NCI-H526 treated with DMSO at 0.1 percent for 48 hours (cell line): ENCODE data around the gene SH3BGRL.
"Not testable (repeated sequence)": the region's sequence is repeated elsewhere in the genome, so short reads cannot be mapped to it uniquely, and the experiment has no call there.

ENCODE experiments used
- DNase-seq: peaks from one replicate; lab custom pipeline; 2025; lab: John Stamatoyannopoulos, UW

Gene SH3BGRL

DNA sequence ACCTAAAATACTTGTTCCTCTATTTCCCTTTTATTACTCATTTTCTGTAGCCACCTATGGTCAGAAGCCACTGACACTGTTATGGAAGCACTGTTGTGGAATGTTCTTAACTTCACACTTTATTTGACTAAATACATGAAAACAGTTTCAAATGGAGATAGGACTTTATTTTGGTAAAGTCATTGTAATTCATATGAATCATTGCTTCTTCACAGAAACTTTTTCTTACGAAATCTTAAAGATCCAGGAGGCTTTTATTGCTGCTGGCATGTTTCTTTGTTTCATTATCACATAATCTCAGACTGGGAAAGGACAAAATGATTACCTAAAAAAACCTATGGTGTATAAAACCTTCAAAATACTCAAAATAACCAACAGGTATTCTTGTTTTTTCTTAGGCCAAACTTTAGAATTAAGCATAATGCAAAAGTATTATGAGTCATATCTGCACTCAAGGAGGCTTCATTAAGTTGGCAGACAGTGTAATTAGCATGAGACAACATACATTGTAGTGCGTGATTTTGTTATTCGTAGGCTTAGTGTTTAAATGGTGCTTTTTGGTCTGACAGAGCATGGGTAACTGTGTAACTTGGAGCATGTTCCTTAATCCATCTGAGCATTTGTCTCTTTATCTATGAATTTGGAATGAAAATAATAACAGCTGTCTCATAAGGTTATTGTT lies 58.0 kb downstream of the SH3BGRL start:
- DNase-seq, result no peak

GRCh38 chrX:81261576-81261975 lies 59.7 kb downstream of the SH3BGRL start:
- no peak for DNase-seq

- no peak for DNase-seq
Measured at GRCh38 chrX:81263059-81263458, 61.2 kb downstream of the SH3BGRL start.

DNA sequence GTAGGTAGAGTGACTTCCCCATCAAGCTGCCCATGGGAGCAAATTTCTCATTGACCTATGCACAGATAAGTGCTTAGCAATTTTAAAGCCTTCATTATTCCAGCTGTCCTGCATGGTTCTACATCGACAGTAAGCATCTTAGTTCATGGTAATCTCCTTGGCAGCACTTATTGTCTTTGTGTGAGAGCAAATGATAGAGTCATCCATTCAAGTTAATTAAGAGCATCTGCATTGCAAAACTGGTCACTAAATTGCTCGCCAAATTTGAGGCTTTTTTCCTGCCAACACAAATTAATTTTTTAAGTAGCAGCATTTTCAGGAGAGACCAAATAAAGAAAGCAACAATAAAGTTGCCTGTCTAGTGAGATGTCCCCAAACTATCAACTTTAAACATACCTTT lies 76.7 kb downstream of the SH3BGRL start:
- no peak for DNase-seq

- no peak for DNase-seq
Measured at GRCh38 chrX:81280148-81280547, 78.2 kb downstream of the SH3BGRL start.

DNA sequence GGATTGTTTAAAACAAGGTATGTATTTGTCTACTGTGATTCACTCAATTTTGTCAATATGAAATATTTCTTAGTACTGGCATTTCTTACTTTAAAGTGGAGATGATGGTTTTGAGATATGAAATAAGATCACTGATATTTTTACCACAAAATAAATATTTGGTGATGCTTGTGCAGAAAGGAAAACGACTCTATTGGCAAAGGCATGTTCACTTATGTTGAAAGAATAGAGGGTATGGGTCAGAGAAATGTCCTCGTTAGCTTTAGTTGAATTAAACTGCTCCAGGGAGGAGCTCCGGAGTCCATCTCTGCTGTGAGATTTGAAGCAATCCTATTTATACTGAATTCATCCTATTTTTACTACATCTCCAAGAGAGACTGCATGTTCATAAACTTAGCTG lies 84.2 kb downstream of the SH3BGRL start:
- no peak for DNase-seq

GRCh38 chrX:81286608-81287007 lies 84.7 kb downstream of the SH3BGRL start:
- no peak for DNase-seq

- DNase-seq, result no peak
Measured at GRCh38 chrX:81291996-81292395, 90.1 kb downstream of the SH3BGRL start.

DNA sequence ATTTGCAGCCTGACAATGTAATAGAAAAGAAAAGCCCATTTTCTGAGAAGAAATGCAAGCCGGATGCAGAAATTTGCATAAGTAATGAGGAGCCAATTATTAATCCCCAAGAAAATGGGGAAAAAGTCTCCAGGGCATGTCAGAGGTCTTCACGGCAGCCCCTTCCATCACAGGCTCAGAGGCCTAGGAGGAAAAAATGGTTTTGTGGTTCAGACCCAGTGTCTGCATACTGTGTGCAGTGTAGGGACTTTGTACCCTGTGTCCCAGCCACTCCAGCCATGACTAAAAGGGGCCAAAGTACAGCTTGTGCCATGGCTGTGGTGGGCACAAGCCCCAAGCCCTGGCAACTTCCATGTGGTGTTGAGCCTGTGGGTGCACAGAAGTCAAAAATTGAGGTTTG lies 92.2 kb downstream of the SH3BGRL start:
- DNase-seq, result no peak

DNA sequence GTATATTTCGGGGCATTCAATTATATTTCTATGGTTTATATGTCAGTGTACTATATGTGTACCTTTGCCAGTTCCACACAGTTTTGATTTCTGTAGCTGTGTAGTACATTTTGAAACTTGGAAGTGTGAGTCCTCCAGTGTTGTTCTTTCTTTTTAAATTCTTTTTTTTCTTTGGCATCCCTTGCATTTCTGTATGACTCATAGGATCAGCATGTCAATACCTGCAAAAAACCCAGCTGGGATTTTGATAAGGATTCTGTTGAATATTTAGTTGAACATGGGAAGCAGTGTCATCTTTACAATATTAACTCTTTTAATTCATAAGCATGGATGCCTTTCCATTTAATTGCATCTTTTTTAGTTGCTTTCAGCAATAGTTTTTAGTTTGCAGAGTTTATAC lies 100.0 kb downstream of the SH3BGRL start:
- DNase-seq, result no peak

GRCh38 chrX:81304563-81304962 lies 102.7 kb downstream of the SH3BGRL start:
- DNase-seq, result no peak

DNA sequence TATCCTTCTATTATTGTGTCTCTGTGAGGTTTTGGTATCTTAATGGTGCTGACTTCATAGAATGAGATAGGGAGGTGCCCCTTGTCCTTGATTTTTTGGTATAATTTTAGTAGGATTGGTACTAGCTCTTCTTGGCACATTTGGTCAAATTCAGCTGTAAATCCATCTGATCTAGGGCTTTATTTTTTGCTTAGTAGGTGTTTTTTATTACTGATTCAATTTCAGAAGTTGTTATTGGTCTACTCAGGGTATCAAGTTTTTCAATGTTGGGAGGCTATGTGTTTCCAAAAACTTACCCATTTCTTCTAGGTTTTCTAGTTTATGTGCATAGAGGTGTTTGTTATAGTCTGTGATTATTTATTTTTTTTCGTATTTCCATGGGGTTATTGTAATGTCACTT lies 103.3 kb downstream of the SH3BGRL start:
- DNase-seq, result no peak

DNA sequence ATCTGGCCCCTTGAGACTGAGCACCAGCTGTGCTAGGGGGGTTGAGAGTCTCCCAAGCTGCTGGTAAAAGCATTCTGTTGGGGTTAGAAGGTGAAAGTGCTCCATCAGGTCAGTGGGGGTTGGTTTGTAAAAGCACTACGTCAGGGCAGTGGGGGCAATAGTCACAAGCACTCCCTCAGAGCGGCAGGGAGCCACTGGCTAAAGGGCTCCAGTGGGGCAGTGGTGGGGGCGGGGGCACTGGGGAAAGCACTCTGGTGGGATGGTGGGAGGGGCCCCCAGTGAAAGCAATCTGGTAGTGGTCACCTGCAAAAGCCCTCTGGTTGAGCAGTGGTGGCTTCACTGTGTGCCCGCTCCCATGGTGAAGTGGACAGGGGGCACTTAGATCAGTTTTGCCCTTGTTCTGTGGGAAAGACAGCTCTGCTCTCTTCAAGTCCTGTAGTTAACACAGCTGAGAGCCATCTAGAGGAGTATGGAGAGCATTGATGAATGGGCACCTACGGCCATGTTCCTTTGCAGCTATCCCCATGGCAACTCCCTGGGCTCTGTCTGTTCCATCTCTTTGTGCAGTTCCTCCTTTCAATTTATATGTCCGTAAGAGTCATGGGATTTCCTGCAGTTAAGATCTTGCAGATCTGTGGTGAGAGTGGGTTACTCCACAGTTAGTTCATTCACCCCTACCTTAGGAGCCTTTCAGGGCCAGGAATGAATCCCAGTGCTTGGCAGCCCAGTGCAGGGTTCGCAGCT lies 106.4 kb downstream of the SH3BGRL start:
- DNase-seq, result no peak

DNA sequence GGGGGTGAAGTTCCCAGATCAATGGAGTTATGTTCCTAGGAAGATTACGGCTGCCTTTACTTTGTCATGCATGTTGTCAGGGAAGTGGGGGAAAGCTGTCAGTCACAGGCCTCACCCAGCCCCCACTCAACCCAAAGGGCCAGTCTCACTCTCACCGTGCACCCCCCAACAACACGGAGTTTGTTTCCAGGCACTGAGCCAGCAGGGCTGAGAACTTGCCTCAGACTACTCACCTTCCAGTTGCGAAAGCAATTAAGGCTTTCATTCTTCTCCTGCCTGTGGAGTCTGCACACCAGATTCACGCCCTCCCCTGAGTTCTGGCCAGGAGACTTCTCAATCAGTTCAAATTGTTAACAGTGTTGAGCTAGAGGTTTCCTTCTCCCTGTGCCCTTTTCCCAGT lies 114.3 kb downstream of the SH3BGRL start:
- no peak for DNase-seq

DNA sequence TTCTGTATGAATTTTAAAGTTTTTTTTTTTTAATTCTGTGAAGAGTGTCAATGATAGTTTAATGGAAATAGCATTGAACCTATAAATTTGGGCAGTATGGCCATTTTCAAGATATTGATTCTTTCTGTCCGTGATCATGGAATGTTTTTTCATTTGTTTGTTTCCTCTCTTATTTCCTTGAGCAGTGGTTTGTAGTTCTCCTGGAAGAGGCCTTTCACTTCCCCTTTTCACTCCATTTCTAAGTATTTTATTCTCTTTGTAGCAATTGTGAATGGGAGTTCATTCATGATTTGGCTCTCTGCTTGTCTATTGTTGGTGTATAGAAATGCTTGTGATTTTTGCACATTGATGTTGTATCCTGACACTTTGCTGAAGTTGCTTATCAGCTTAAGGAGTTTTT lies 129.8 kb downstream of the SH3BGRL start:
- DNase-seq, result not testable (repeated sequence)

- DNase-seq, result no peak
Measured at GRCh38 chrX:81336455-81337152, 134.7 kb downstream of the SH3BGRL start.

GRCh38 chrX:81337805-81338204 lies 135.9 kb downstream of the SH3BGRL start:
- DNase-seq, result no peak

GRCh38 chrX:81338924-81339323 lies 137.0 kb downstream of the SH3BGRL start:
- DNase-seq, result no peak

GRCh38 chrX:81345296-81345695 lies 143.4 kb downstream of the SH3BGRL start:
- DNase-seq, result not testable (repeated sequence)
